SH-SY5Y (cell line): ENCODE results near the gene SNX18.

Experiments
- GATA2 ChIP-seq: IDR thresholded peaks from 2 replicates; pipeline ENCODE4 v1.6.1; 2011; ENCODE audit warnings: mild to moderate bottlenecking, low read depth, low read length
- GATA3 ChIP-seq: IDR thresholded peaks from 2 replicates; pipeline ENCODE4 v1.6.1; 2011; ENCODE audit warnings: low read depth, mild to moderate bottlenecking, low read length, moderate library complexity

DNA sequence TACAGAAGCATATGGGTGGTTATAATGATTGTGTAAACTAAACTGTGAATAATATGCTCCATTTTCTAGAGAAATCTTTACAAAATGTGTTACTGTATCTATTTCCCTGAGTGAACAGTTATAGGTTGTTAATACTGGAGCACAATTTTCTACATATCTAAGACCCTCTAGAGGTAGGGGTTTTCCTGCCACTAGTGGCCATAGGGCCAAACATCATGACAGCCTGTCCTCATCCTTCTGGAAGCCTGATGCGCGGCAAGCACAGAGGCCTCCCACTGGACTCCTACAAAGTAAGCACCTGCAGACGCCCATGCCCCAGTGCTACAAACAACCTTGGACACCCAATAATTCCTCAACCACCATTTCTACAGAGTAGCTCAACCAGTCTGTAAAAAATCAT is 1.9 kb upstream of the SNX18 start:
- TF ChIP-seq GATA3 (no peak), GATA2 (no peak)
